GM06990 (cell line): Measurements from ENCODE around the gene SHD.

Experiments
- DNase-seq: peaks from one replicate; pipeline ENCODE4 v3.0.0-alpha.2; 2011; ENCODE audit not compliant: insufficient read length; ENCODE audit errors: extremely low read depth
- H3K27me3 ChIP-seq: replicated peaks from 2 replicates; pipeline ENCODE4 v1.6.0; 2011; ENCODE audit warnings: low read length; ENCODE audit not compliant: control insufficient read depth, insufficient read depth
- H3K36me3 ChIP-seq: 2 replicates; pipeline ENCODE4 v1.5.1; 2011; ENCODE audit warnings: low read length; ENCODE audit not compliant: control insufficient read depth, insufficient read depth
- H3K4me3 ChIP-seq: replicated peaks from 2 replicates; pipeline ENCODE4 v1.5.1; 2011; ENCODE audit warnings: low read depth, mild to moderate bottlenecking, control low read depth, low read length
- CTCF ChIP-seq: IDR thresholded peaks from 2 replicates; pipeline ENCODE4 v1.5.1; 2011; ENCODE audit warnings: low read length, control low read depth, mild to moderate bottlenecking, inconsistent platforms; ENCODE audit not compliant: insufficient read depth, poor library complexity, severe bottlenecking

Gene SHD

GRCh38 chr19:4301590-4302242, 22.6 kb downstream of the SHD start:
- DNase-seq, result no peak
- TF ChIP-seq CTCF, result no peak
- no peak overlapping the region for H3K4me3 ChIP-seq
- no peaks in the 10 kb centered on the region for H3K36me3 ChIP-seq
- H3K27me3 ChIP-seq, result no peaks in the 10 kb centered on the region

- Histone ChIP-seq H3K36me3 (no peaks in the 10 kb centered on the region), H3K4me3 (no peak within 1 kb of the TSS), H3K27me3 (no peaks in the 10 kb centered on the region)
- no peak for TF ChIP-seq CTCF
- no peak for DNase-seq
These were observed 23.2 kb downstream of the SHD start, which contains the start of gene TMIGD2 for GRCh38 chr19:4302243-4302640. TSS of gene TMIGD2 (minus strand) at chr19:4302389. CDS start at chr19:4302385, 4 bp downstream.

GRCh38 chr19:4303819-4304537, 24.9 kb downstream of the SHD start:
- H3K27me3 ChIP-seq, result no peaks in the 10 kb centered on the region
- H3K36me3 ChIP-seq, result no peaks in the 10 kb centered on the region
- H3K4me3 ChIP-seq, result no peak overlapping the region
- TF ChIP-seq CTCF, result no peak
- DNase-seq, result no peak

GRCh38 chr19:4304538-4305256, 25.6 kb downstream of the SHD start, which contains the start of gene FSD1:
TSS of gene FSD1 (plus strand) at chr19:4304598. CDS start at chr19:4304747, 149 bp downstream.
- TF ChIP-seq CTCF, result no peak
- H3K4me3 ChIP-seq, result peak within 1 kb of the TSS; percentile 27; the same call in 1 of the 2 replicates
- no peaks in the 10 kb centered on the region for H3K36me3 ChIP-seq
- no peaks in the 10 kb centered on the region for H3K27me3 ChIP-seq
- peak; percentile 79 for DNase-seq

GRCh38 chr19:4305257-4305612, 26.2 kb downstream of the SHD start:
- H3K27me3 ChIP-seq, result no peaks in the 10 kb centered on the region
- DNase-seq, result no peak
- TF ChIP-seq CTCF, result no peak
- no peak overlapping the region for H3K4me3 ChIP-seq
- no peaks in the 10 kb centered on the region for H3K36me3 ChIP-seq
